HTR-8/SVneo (cell line): ENCODE results near the gene ADGRD2.

Experiments
- DNase-seq: peaks from one replicate; pipeline ENCODE4 v3.0.0; 2011; ENCODE audit warnings: low spot score, mixed read lengths; ENCODE audit not compliant: insufficient read length
- FAIRE-seq: peaks from 2 replicates; lab custom pipeline; 2011; peaks lifted over from hg19 to GRCh38; lab: Jason Lieb, UNC

ADGRD2 gene

GRCh38 chr9:124456341-124457078 lies 6.3 kb downstream of the ADGRD2 start:
- DNase-seq, result no peak
- FAIRE-seq, result no peak

- no peak for FAIRE-seq
Observed at GRCh38 chr9:124457079-124457886, 7.0 kb downstream of the ADGRD2 start.

GRCh38 chr9:124457887-124458431 lies 7.7 kb downstream of the ADGRD2 start:
- DNase-seq (no peak), FAIRE-seq (no peak)

More at GRCh38 chr9:124457079-124457886, 7.0 kb downstream of the ADGRD2 start:
- no peak for DNase-seq

- DNase-seq, result no peak
- no peak for FAIRE-seq
Observed at GRCh38 chr9:124458441-124458840, 8.2 kb downstream of the ADGRD2 start.

GRCh38 chr9:124462739-124463138 lies 12.5 kb downstream of the ADGRD2 start:
- DNase-seq (no peak), FAIRE-seq (no peak)

- no peak for FAIRE-seq
- DNase-seq, result no peak
Observed at GRCh38 chr9:124465736-124466135, 15.5 kb downstream of the ADGRD2 start.

- FAIRE-seq, result no peak
- no peak for DNase-seq
Observed at GRCh38 chr9:124467410-124468060, 17.3 kb downstream of the ADGRD2 start.

- DNase-seq (no peak), FAIRE-seq (no peak)
Observed at GRCh38 chr9:124468061-124468740, 17.9 kb downstream of the ADGRD2 start.

- peak; percentile 44 for FAIRE-seq
- DNase-seq, result no peak
Observed at GRCh38 chr9:124469011-124469832, 19.0 kb downstream of the ADGRD2 start.

GRCh38 chr9:124470306-124470705 lies 20.1 kb downstream of the ADGRD2 start:
- FAIRE-seq, result no peak
- no peak for DNase-seq

- FAIRE-seq, result no peak
- DNase-seq, result no peak
Observed at GRCh38 chr9:124470726-124471125, 20.5 kb downstream of the ADGRD2 start.

GRCh38 chr9:124471761-124472160 lies 21.5 kb downstream of the ADGRD2 start:
- no peak for DNase-seq
- no peak for FAIRE-seq

GRCh38 chr9:124472770-124473169 lies 22.5 kb downstream of the ADGRD2 start:
- DNase-seq (no peak), FAIRE-seq (no peak)

- FAIRE-seq, result no peak
Observed at GRCh38 chr9:124473310-124473709, 23.1 kb downstream of the ADGRD2 start.

GRCh38 chr9:124474151-124474550 lies 23.9 kb downstream of the ADGRD2 start:
- FAIRE-seq, result no peak

More at GRCh38 chr9:124473310-124473709, 23.1 kb downstream of the ADGRD2 start:
- no peak for DNase-seq

GRCh38 chr9:124475158-124475867 lies 25.1 kb downstream of the ADGRD2 start:
- DNase-seq (no peak), FAIRE-seq (no peak)

More at GRCh38 chr9:124474151-124474550, 23.9 kb downstream of the ADGRD2 start:
- no peak for DNase-seq

- FAIRE-seq, result no peak
- DNase-seq, result no peak
Observed at GRCh38 chr9:124475868-124476690, 25.8 kb downstream of the ADGRD2 start.

GRCh38 chr9:124477211-124477647 lies 27.0 kb downstream of the ADGRD2 start:
- FAIRE-seq (no peak), DNase-seq (no peak)
